Measurements from ENCODE around the gene L3MBTL2.
A peak's percentile ranks its signal among the peaks of the same experiment; 100 is the strongest.

The L3MBTL2 gene

DNA sequence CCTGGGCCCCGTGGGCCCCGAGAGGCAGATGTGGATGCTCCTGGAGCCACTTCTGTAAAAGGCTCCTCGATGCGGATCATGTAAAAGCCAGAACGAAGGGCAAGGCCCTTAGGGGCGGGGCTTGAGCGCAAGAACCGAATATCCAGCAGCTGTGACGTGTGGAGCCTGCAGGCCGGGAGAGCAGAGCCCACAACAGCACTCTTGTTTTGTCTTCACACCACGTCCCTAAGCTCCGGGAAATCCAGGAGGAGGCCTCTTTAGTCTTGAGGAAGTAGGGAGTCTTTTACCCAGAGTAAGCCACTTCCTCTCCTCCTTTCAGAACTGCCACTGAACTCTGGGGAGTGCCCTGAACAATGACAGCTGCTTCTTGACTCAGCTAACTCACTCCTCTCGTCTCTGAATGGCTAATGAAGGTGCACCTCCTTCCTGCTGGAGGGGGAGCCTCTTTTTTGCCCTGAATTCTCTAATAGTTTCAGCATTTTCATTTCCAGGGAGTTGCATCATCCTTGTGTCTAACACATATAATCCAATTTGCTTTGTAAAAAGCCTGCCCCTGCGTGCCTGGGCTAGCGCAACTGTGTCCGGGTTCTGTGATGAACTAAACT is 12.5 kb downstream of the L3MBTL2 start:
- no peak for DNase-seq (ENCODE audit: low spot score)
- Histone ChIP-seq H3K27ac (ENCODE audit: poor library complexity, severe bottlenecking) (peak overlapping the region; percentile 66), H3K27me3 (ENCODE audit: insufficient read depth, poor library complexity, severe bottlenecking) (no peaks in the 10 kb centered on the region), H3K36me3 (ENCODE audit: low read depth) (peaks cover 54% of the 10 kb centered on the region), H3K4me1 (ENCODE audit: insufficient read depth, poor library complexity, severe bottlenecking) (peaks cover 20% of the 10 kb centered on the region), H3K9me3 (ENCODE audit: severe bottlenecking) (no peaks in the 10 kb centered on the region), H3K4me3 (ENCODE audit: severe bottlenecking) (no peak overlapping the region)
- peak; percentile 97 for ATAC-seq (ENCODE audit: low read depth)
- TF ChIP-seq, protein P1, sequence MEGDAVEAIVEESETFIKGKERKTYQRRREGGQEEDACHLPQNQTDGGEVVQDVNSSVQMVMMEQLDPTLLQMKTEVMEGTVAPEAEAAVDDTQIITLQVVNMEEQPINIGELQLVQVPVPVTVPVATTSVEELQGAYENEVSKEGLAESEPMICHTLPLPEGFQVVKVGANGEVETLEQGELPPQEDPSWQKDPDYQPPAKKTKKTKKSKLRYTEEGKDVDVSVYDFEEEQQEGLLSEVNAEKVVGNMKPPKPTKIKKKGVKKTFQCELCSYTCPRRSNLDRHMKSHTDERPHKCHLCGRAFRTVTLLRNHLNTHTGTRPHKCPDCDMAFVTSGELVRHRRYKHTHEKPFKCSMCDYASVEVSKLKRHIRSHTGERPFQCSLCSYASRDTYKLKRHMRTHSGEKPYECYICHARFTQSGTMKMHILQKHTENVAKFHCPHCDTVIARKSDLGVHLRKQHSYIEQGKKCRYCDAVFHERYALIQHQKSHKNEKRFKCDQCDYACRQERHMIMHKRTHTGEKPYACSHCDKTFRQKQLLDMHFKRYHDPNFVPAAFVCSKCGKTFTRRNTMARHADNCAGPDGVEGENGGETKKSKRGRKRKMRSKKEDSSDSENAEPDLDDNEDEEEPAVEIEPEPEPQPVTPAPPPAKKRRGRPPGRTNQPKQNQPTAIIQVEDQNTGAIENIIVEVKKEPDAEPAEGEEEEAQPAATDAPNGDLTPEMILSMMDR (IDR thresholded peaks at IDR 0.05; ENCODE audit: poor library complexity, severe bottlenecking), result no peak

DNA sequence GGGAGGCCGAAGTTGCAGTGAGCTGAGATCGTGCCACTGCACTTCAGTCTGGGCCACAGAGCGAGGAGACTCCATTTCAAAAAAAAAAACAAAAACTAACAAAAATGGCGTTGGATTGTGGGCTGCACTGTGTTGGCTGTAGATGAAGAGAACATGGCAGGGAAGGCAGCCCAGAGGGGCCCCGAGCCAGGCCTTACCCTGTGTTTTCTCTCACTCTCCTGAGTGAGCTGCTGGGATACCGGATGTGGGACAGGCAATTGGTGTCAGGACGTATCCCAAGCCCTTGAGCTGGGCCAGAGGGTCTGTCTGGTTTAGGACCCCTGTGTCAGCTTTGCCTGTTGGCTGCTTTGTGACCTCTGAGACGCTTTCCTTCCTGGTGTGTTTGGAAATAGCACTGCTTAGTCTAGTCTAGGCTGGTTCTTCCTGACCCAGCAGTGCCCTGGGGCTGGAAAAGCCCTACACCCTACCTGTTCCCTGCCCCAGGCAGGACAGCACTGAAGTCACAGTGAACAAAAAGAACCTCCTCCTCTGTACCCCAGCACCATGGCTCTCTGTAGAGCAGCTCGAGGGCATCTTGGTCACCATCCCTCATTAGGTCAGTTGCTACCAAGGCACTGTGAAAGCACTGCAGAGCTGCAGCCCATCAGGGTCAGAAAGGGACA is 17.9 kb downstream of the L3MBTL2 start:
- no peak overlapping the region for H3K27ac ChIP-seq (ENCODE audit: poor library complexity, severe bottlenecking)
- no peak for ATAC-seq (ENCODE audit: low read depth)
- no peak overlapping the region for H3K4me3 ChIP-seq (ENCODE audit: severe bottlenecking)
- H3K9me3 ChIP-seq (ENCODE audit: severe bottlenecking), result no peaks in the 10 kb centered on the region
- peaks cover 57% of the 10 kb centered on the region for H3K36me3 ChIP-seq (ENCODE audit: low read depth)
- DNase-seq (ENCODE audit: low spot score), result no peak
- peaks cover 4% of the 10 kb centered on the region for H3K4me1 ChIP-seq (ENCODE audit: insufficient read depth, poor library complexity, severe bottlenecking)
- no peaks in the 10 kb centered on the region for H3K27me3 ChIP-seq (ENCODE audit: insufficient read depth, poor library complexity, severe bottlenecking)
- TF ChIP-seq, protein P1 (IDR thresholded peaks at IDR 0.05; ENCODE audit: poor library complexity, severe bottlenecking), result no peak

DNA sequence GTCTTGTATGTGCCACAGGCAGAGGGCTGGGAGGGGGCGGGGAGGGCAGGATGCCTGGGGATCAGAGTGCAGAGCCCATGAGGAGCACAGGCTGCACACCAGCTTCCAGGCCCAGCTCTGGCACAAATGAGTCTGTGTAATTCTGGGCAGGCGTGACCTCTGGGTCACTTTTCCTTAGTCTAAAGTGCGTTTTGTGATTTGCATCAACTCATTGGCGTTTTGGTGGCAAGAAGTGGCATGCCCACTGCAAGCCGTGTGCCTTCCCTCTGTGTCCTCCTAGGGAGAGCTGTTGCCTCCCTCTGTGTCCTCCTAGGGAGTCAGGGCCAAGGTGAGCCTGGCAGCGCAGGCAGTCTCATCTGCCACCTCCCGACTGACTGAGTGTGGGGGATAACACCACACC is 18.4 kb downstream of the L3MBTL2 start:
- Histone ChIP-seq H3K4me3 (ENCODE audit: severe bottlenecking) (no peak overlapping the region), H3K4me1 (ENCODE audit: insufficient read depth, poor library complexity, severe bottlenecking) (no peaks in the 10 kb centered on the region), H3K27me3 (ENCODE audit: insufficient read depth, poor library complexity, severe bottlenecking) (no peaks in the 10 kb centered on the region), H3K9me3 (ENCODE audit: severe bottlenecking) (no peaks in the 10 kb centered on the region), H3K36me3 (ENCODE audit: low read depth) (peaks cover 56% of the 10 kb centered on the region), H3K27ac (ENCODE audit: poor library complexity, severe bottlenecking) (no peak overlapping the region)
- DNase-seq (ENCODE audit: low spot score) (no peak), ATAC-seq (ENCODE audit: low read depth) (no peak)
- TF ChIP-seq, protein P1 (IDR thresholded peaks at IDR 0.05; ENCODE audit: poor library complexity, severe bottlenecking), result no peak

DNA sequence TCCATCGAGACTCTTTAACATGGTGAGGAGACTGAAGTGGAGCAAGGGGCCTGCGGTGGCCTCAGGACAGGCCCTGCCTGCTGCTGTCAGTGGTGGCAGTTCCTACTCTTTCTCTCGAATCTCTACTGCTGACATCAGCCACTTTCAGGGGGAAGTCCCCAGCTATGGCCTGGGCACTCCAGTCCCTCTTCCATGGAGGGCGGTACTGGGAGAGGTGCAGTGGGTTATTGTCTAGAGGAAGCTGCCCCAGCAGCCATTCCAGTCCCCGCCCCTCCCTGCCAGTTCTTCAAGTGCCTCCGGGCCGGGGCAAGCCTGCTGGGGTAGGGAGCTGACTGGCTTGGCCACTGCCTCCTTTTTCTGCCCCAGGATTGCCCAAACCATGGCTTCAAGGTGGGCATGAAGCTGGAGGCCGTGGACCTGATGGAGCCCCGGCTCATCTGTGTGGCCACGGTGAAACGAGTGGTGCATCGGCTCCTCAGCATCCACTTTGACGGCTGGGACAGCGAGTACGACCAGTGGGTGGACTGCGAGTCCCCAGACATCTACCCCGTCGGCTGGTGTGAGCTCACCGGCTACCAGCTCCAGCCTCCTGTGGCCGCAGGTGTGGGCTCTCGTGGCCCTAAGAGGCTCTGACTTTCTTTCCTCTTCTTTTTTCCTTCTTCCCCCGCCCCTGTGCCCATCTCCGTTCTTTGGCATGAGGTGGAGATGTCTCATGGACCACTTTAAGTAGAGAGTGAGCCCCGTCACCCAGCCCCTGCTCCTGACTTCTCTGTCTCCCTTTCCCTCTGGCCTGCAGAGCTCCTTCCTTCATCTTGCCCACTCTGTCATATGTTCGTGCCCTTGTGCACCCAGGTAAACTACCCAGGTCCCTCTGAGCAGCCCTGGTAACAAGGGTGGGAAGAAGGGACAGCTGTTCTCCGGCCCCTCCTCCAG is 21.9 kb downstream of the L3MBTL2 start:
- no peak for ATAC-seq (ENCODE audit: low read depth)
- H3K4me1 ChIP-seq (ENCODE audit: insufficient read depth, poor library complexity, severe bottlenecking), result no peaks in the 10 kb centered on the region
- H3K9me3 ChIP-seq (ENCODE audit: severe bottlenecking), result no peaks in the 10 kb centered on the region
- H3K4me3 ChIP-seq (ENCODE audit: severe bottlenecking), result no peak overlapping the region
- TF ChIP-seq, protein P1 (IDR thresholded peaks at IDR 0.05; ENCODE audit: poor library complexity, severe bottlenecking), result no peak
- H3K27me3 ChIP-seq (ENCODE audit: insufficient read depth, poor library complexity, severe bottlenecking), result no peaks in the 10 kb centered on the region
- peaks cover 38% of the 10 kb centered on the region for H3K36me3 ChIP-seq (ENCODE audit: low read depth)
- no peak for DNase-seq (ENCODE audit: low spot score)
- no peak overlapping the region for H3K27ac ChIP-seq (ENCODE audit: poor library complexity, severe bottlenecking)
